PC-3 (cell line): ENCODE results near the gene FBXL13.

Experiments
- CTCF ChIP-seq: fragments of 300-600 bp; sonication (generic); conservative IDR thresholded peaks from 2 replicates; pipeline ENCODE4 v1.5.1; 2017; ENCODE audit warnings: antibody characterized with exemption, low read depth, mild to moderate bottlenecking, low read length
- EZH2 ChIP-seq: fragments of 300-600 bp; sonication (generic); IDR thresholded peaks from one replicate; pipeline ENCODE4 v1.6.1; 2017; ENCODE audit warnings: antibody characterized with exemption, mild to moderate bottlenecking, low read length; ENCODE audit not compliant: unreplicated experiment
- EZH2phosphoT487 ChIP-seq: fragments of 300-600 bp; sonication (generic); IDR thresholded peaks from 2 replicates; pipeline ENCODE4 v1.6.1; 2018; ENCODE audit warnings: mild to moderate bottlenecking, antibody characterized with exemption, low read length, borderline replicate concordance

- TF ChIP-seq CTCF = no peak
- no peak for TF ChIP-seq EZH2
- no peak for TF ChIP-seq EZH2phosphoT487
Measured at GRCh38 chr7:103073989-103074518, 542 bp downstream of the FBXL13 start.
